GM11168 (cell line): ENCODE data around the gene DYNLT4.

Source experiments
- in situ Hi-C: fragments of 300-500 bp; cut with MboI; formaldehyde crosslinking; loops from one replicate; pipeline ENCODE4 v1.12.0; 2022; ENCODE audit warnings: low sequenced_read_pairs; ENCODE audit not compliant: unreplicated experiment

The DYNLT4 gene

GRCh38 chr1:44792736-44793502, 14.2 kb downstream of the DYNLT4 start:
- in situ Hi-C loops = no loop called here

- in situ Hi-C loops = no loop called here
Measured at GRCh38 chr1:44790968-44791801, 16.0 kb downstream of the DYNLT4 start.

- in situ Hi-C loops = no loop called here
Measured at GRCh38 chr1:44788120-44788860, 18.9 kb downstream of the DYNLT4 start, which contains the start of gene BEST4. Gene BEST4, minus strand, starts transcription at chr1:44788170. Its CDS starts 465 bp downstream, at chr1:44787705.

GRCh38 chr1:44787506-44787905, 19.6 kb downstream of the DYNLT4 start:
- in situ Hi-C loops = no loop called here

- in situ Hi-C loops = no loop called here
Measured at GRCh38 chr1:44786841-44787426, 20.2 kb downstream of the DYNLT4 start.

- in situ Hi-C loops = no loop called here
Measured at GRCh38 chr1:44786138-44786840, 20.9 kb downstream of the DYNLT4 start.

- in situ Hi-C loops = no loop called here
Measured at GRCh38 chr1:44785501-44786137, 21.5 kb downstream of the DYNLT4 start.

- in situ Hi-C loops = no loop called here
Measured at GRCh38 chr1:44785029-44785380, 22.1 kb downstream of the DYNLT4 start.

- in situ Hi-C loops = no loop called here
Measured at GRCh38 chr1:44784094-44785028, 22.8 kb downstream of the DYNLT4 start.

GRCh38 chr1:44783697-44784093, 23.5 kb downstream of the DYNLT4 start:
- in situ Hi-C loops = no loop called here

- in situ Hi-C loops = no loop called here
Measured at GRCh38 chr1:44780583-44781121, 26.5 kb downstream of the DYNLT4 start.

GRCh38 chr1:44778705-44779576, 28.2 kb downstream of the DYNLT4 start:
- in situ Hi-C loops = no loop called here

GRCh38 chr1:44777969-44778635, 29.0 kb downstream of the DYNLT4 start:
- in situ Hi-C loops = no loop called here

GRCh38 chr1:44777547-44777946, 29.6 kb downstream of the DYNLT4 start:
- in situ Hi-C loops = no loop called here

- in situ Hi-C loops = no loop called here
Measured at GRCh38 chr1:44776730-44777068, 30.5 kb downstream of the DYNLT4 start.

- in situ Hi-C loops = no loop called here
Measured at GRCh38 chr1:44775930-44776729, 31.0 kb downstream of the DYNLT4 start.
